B cell (primary cell): ENCODE data around the gene LEMD2. TPM values are rescaled to one million over a fixed set of nuclear protein-coding genes. Genes with fewer than 3 reads are reported as not detected.

ENCODE experiments used
- ATAC-seq: fragments of 200-7000 bp; cut with Tn5 transposase; one replicate; pipeline ENCODE4 v1.10.0; 2021; ENCODE audit warnings: low read depth, mild to moderate bottlenecking, moderate number of reproducible peaks, moderate library complexity
- CTCF ChIA-PET: fragments of 350-600 bp; sonication (Branson Sonifier 250); formaldehyde crosslinking; loops from one replicate; lab custom pipeline; 2021; ENCODE audit warnings: antibody characterized with exemption, inconsistent platforms; lab: Charles Lee
- POLR2A ChIA-PET: fragments of 350-600 bp; sonication (Branson Sonifier 250); formaldehyde crosslinking; loops from one replicate; lab custom pipeline; 2021; ENCODE audit warnings: antibody characterized with exemption; lab: Charles Lee
- DNase-seq: peaks from one replicate; pipeline ENCODE4 v3.0.0; 2013
- H2AFZ ChIP-seq: 2 replicates; pipeline ENCODE4 v1.6.1; 2012; ENCODE audit warnings: mild to moderate bottlenecking, low read depth, low read length; ENCODE audit not compliant: insufficient read depth, poor library complexity, severe bottlenecking
- H3K27ac ChIP-seq, 2 donors: 1 replicate in 1 of 2; 2 replicates in 1 of 2; pipeline ENCODE4 v1.5.1; 2012 to 2013; ENCODE audit warnings: low read length in 2 of 2, mild to moderate bottlenecking in 2 of 2, moderate library complexity in 1 of 2
- H3K27me3 ChIP-seq, 4 experiments: fragments of 200-600 bp in 1 of 4; sonication (generic) in 1 of 4; replicated peaks in 1 of 4; 1 replicate in 2 of 4; 2 replicates in 2 of 4; pipeline versions ENCODE4 v1.6.1 to v1.7.0; 2013 to 2016; ENCODE audit warnings: low read length in 3 of 4, mild to moderate bottlenecking in 2 of 4, mixed read lengths in 1 of 4, moderate library complexity in 1 of 4; ENCODE audit not compliant: insufficient read depth in 4 of 4, control insufficient read depth in 3 of 4; ENCODE audit errors: control extremely low read depth in 1 of 4
- H3K36me3 ChIP-seq, 2 experiments: replicated peaks in 1 of 2; 1 replicate in 1 of 2; 2 replicates in 1 of 2; pipeline versions ENCODE4 v1.6.1 to v1.7.1; 2013; ENCODE audit warnings: low read length in 1 of 2; ENCODE audit not compliant: insufficient read depth in 2 of 2, control insufficient read depth in 1 of 2; ENCODE audit errors: control extremely low read depth in 1 of 2, extremely low read depth in 1 of 2
- H3K4me1 ChIP-seq, 2 donors: fragments of 200-600 bp in 1 of 2; sonication (generic) in 1 of 2; 1 replicate in 1 of 2; 2 replicates in 1 of 2; pipeline versions ENCODE4 v1.5.1 to v1.6.1; 2013 to 2017; ENCODE audit warnings: low read length in 2 of 2; ENCODE audit not compliant: control insufficient read depth in 2 of 2, insufficient read depth in 2 of 2
- H3K4me2 ChIP-seq: replicated peaks from 2 replicates; pipeline ENCODE3; 2012; ENCODE audit warnings: mild to moderate bottlenecking, low read depth, low read length; ENCODE audit not compliant: poor library complexity, severe bottlenecking
- H3K4me3 ChIP-seq, 5 experiments: fragments of 200-600 bp in 1 of 5; sonication (generic) in 1 of 5; 1 replicate in 3 of 5; 2 replicates in 2 of 5; pipeline versions ENCODE4 v1.5.1 to v1.7.0; 2011 to 2016; ENCODE audit warnings: low read length in 4 of 5, mild to moderate bottlenecking in 4 of 5, low read depth in 2 of 5, control low read depth in 1 of 5, moderate library complexity in 1 of 5; ENCODE audit not compliant: insufficient read depth in 1 of 5; ENCODE audit errors: control extremely low read depth in 1 of 5, extremely low read depth in 1 of 5
- H3K79me2 ChIP-seq: fragments of 200-600 bp; sonication (generic); one replicate; pipeline ENCODE4 v1.6.0; 2016; ENCODE audit warnings: low read length; ENCODE audit not compliant: control insufficient read depth, insufficient read depth
- H3K9ac ChIP-seq: fragments of 200-600 bp; sonication (generic); 2 replicates; pipeline ENCODE4 v1.6.1; 2017; ENCODE audit warnings: mild to moderate bottlenecking, low read length, moderate library complexity
- H3K9me3 ChIP-seq, 3 donors: one replicate each; pipeline versions ENCODE4 v1.6.1 to v1.7.1; 2013; ENCODE audit warnings: low read length in 2 of 3; ENCODE audit not compliant: control insufficient read depth in 2 of 3, insufficient read depth in 1 of 3; ENCODE audit errors: control extremely low read depth in 1 of 3
- H4K20me1 ChIP-seq: 2 replicates; pipeline ENCODE4 v1.6.0; 2012; ENCODE audit warnings: mild to moderate bottlenecking, low read length; ENCODE audit not compliant: insufficient read depth, control insufficient read depth, poor library complexity, severe bottlenecking
- H3K27ac Mint-ChIP-seq: one replicate; pipeline ENCODE4 v1.8.0; 2021; ENCODE audit warnings: mixed read lengths
- H3K27me3 Mint-ChIP-seq: one replicate; pipeline ENCODE4 v1.8.0; 2021; ENCODE audit warnings: mixed read lengths
- H3K4me1 Mint-ChIP-seq: one replicate; pipeline ENCODE4 v1.8.0; 2021; ENCODE audit warnings: mixed read lengths
- H3K4me3 Mint-ChIP-seq: one replicate; pipeline ENCODE4 v1.8.0; 2021; ENCODE audit warnings: mixed read lengths
- H3K9me3 Mint-ChIP-seq: one replicate; pipeline ENCODE4 v1.8.0; 2022; ENCODE audit warnings: mixed read lengths; ENCODE audit not compliant: insufficient read depth
- CTCF ChIP-seq: fragments of 200-600 bp; IDR thresholded peaks from one replicate; pipeline ENCODE4 v1.8.0; 2022; ENCODE audit warnings: antibody characterized with exemption, mild to moderate bottlenecking
- EZH2 ChIP-seq: IDR thresholded peaks from 2 replicates; pipeline ENCODE4 v1.6.1; 2012; ENCODE audit warnings: borderline replicate concordance, low read depth, mild to moderate bottlenecking, moderate library complexity, low read length; ENCODE audit not compliant: insufficient read depth, poor library complexity, severe bottlenecking
- WGBS: methylation state at CpG from one replicate; pipeline ENCODE4 v1.1.5; 2013; ENCODE audit warnings: missing lambda C conversion rate; ENCODE audit not compliant: insufficient coverage; 5-methylcytosine and 5-hydroxymethylcytosine counted together
- intact Hi-C: fragments of 100-400 bp; cut with micrococcal nuclease; formaldehyde crosslinking; loops from one replicate; pipeline ENCODE4 v1.10.0; 2022
- polyA plus RNA-seq: library from polyadenylated mRNA; depleted of rRNA; stranded (reverse); fragments of >200 nt; gene quantifications from 2 replicates; pipeline ENCODE4 v1.2.3, GENCODE V29; 2012
- total RNA-seq, 2 donors: library from RNA; stranded (reverse); fragments of 120-200 nt in 1 of 2; gene quantifications; 1 replicate in 1 of 2; 2 replicates in 1 of 2; pipeline versions ENCODE4 v1.2.3 to v1.2.4, GENCODE V29; 2013 to 2022

LEMD2 gene
- total and polyA plus RNA-seq, 2 donors (not counting 1 experiment from before 2014, with no cell fraction given), result 58.7 to 113 TPM

DNA sequence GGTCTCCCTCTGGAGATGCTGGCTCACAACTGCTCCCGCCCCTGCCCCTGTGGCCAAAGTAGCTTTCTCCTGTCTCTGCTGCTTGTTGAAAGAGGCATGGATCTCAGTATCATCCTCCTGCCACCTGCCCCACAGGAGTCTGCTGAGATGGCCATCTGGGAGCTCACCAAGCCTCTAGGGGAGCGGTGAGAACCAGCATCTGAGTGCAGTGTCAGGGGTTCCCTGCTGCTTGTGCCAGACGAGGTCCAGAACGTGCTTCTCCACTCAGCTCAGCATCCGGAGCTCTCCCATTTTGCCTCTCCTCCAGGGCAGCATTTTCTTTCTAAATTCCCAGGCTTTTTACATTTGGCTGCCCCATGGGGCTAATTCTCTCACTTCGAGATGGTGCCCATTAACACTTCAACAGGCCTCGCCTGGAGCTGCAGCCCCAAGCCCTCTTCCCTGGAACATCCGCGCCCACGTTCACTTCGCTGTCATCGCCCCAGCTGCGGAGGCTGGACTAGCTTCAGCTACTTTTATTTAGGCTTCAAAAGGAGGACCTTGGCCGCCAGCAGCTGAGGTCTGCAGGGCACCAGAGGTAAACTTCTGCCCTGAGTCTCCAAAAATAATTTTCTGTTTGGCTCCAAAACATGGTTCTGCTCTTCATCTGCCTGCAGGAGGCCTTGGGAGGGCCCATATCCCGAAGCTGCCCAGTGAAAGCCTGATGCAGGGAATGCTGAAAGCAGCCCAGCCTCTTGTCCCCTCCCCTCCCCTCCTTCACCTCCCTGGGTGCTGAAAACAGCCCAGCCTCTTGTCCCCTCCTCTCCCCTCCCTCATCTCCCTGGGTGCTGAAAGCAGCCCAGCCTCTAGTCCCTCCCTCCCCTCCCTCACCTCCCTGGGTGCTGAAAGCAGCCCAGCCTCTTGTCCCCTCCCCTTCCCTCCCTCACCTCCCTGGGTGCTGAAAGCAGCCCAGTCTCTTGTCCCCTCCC is 40.1 kb upstream of the LEMD2 start:
- ChIA-PET POLR2A (no interaction called here), CTCF (no interaction called here)
- Mint-ChIP-seq H3K9me3 (no peaks in the 10 kb centered on the region), H3K27ac (no peak overlapping the region), H3K4me3 (no peak overlapping the region), H3K4me1 (no peaks in the 10 kb centered on the region), H3K27me3 (peaks cover 16% of the 10 kb centered on the region)
- H3K4me1 ChIP-seq, result no peaks in the 10 kb centered on the region
- DNase-seq (no peak), ATAC-seq (no peak)
- H4K20me1 ChIP-seq, result no peaks in the 10 kb centered on the region
- H3K9me3 ChIP-seq, result peaks cover 0 to 6% (median 0%) of the 10 kb centered on the region in 3 donors
- intact Hi-C loops, result no loop called here
- H3K4me3 ChIP-seq, result no peak overlapping the region
- H2AFZ ChIP-seq, result no peak overlapping the region
- TF ChIP-seq EZH2 (no peak), CTCF (no peak)
- H3K27ac ChIP-seq, result no peak overlapping the region
- no peak overlapping the region for H3K4me2 ChIP-seq
- no peaks in the 10 kb centered on the region for H3K36me3 ChIP-seq
- WGBS, result 76% methylated on average over 15 of the region's 15 CpGs
- H3K9ac ChIP-seq, result no peak overlapping the region
- H3K79me2 ChIP-seq, result no peaks in the 10 kb centered on the region
- no peaks in the 10 kb centered on the region for H3K27me3 ChIP-seq

- no peak overlapping the region for H2AFZ ChIP-seq
- Mint-ChIP-seq H3K9me3 (no peaks in the 10 kb centered on the region), H3K4me1 (no peaks in the 10 kb centered on the region), H3K4me3 (no peak overlapping the region), H3K27me3 (peaks cover 16% of the 10 kb centered on the region), H3K27ac (no peak overlapping the region)
- H3K27ac ChIP-seq, result no peak overlapping the region
- no peaks in the 10 kb centered on the region for H3K27me3 ChIP-seq
- no peaks in the 10 kb centered on the region for H3K79me2 ChIP-seq
- DNase-seq (no peak), ATAC-seq (no peak)
- TF ChIP-seq CTCF (no peak), EZH2 (no peak)
- no peak overlapping the region for H3K4me3 ChIP-seq
- H3K36me3 ChIP-seq, result no peaks in the 10 kb centered on the region
- ChIA-PET POLR2A (no interaction called here), CTCF (no interaction called here)
- 87% methylated on average over 3 of the region's 4 CpGs for WGBS
- H4K20me1 ChIP-seq, result no peaks in the 10 kb centered on the region
- no peaks in the 10 kb centered on the region for H3K4me1 ChIP-seq
- no peak overlapping the region for H3K4me2 ChIP-seq
- intact Hi-C loops, result no loop called here
- peaks cover 0 to 4% (median 0%) of the 10 kb centered on the region in 3 donors for H3K9me3 ChIP-seq
- H3K9ac ChIP-seq, result no peak overlapping the region
Observed at GRCh38 chr6:33828452-33828763, 39.5 kb upstream of the LEMD2 start.
